Retinal pigment epithelial cell (primary cell): ENCODE results near the gene RAPGEF4.

Experiments
- DNase-seq: peaks from one replicate; pipeline ENCODE4 v3.0.0-alpha.2; 2010; ENCODE audit warnings: low read depth
- H3K4me3 ChIP-seq: 2 replicates; pipeline ENCODE4 v1.5.1; 2011; ENCODE audit warnings: mild to moderate bottlenecking, low read length, control low read depth, moderate library complexity
- TF ChIP-seq, protein P1 (sequence below): conservative IDR thresholded peaks from 2 replicates; pipeline ENCODE4 v1.5.1; 2011; ENCODE audit warnings: low read depth, low read length, control low read depth, inconsistent platforms

Gene RAPGEF4

DNA sequence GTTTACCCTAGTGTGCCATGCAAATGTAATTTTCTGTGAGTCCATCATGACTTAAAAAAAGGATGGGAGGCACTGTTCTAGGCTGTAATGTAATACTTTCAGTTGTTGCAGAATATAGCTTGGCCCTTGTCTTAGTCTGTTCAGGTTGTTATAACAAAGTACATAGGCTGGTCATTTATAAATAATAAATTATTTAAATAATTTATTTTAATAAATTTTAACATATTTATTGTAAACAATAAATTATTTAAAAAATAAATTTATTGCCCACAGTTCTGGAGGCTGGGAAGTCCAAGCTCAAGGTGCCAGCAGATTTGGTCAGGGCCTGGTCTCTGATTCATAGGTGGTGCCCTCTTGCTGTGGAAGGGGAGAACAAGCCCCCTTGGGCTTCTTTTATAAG lies 35.2 kb downstream of the RAPGEF4 start:
- DNase-seq: no peak
- TF ChIP-seq, protein P1, sequence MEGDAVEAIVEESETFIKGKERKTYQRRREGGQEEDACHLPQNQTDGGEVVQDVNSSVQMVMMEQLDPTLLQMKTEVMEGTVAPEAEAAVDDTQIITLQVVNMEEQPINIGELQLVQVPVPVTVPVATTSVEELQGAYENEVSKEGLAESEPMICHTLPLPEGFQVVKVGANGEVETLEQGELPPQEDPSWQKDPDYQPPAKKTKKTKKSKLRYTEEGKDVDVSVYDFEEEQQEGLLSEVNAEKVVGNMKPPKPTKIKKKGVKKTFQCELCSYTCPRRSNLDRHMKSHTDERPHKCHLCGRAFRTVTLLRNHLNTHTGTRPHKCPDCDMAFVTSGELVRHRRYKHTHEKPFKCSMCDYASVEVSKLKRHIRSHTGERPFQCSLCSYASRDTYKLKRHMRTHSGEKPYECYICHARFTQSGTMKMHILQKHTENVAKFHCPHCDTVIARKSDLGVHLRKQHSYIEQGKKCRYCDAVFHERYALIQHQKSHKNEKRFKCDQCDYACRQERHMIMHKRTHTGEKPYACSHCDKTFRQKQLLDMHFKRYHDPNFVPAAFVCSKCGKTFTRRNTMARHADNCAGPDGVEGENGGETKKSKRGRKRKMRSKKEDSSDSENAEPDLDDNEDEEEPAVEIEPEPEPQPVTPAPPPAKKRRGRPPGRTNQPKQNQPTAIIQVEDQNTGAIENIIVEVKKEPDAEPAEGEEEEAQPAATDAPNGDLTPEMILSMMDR: no peak
- H3K4me3 ChIP-seq: no peak overlapping the region

DNA sequence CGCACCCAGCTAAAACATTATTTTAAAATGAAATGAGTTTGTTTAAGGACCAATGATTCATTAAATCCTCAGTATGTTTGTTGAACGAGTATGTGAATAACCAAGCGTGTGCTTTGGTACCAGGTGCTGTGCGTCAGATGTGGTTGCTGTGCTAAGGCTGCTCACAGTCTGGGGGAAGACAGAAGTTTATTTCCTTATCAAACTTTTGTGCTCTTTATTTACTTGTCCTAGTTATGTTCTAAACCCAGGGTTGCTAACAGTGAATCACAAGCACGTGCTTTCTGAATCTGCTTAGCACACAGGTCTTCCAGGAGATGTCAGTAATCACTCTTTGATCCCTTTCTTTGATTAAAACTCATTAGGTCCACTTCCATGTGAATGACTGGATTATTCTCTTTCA lies 37.0 kb downstream of the RAPGEF4 start:
- peak; percentile 97 for DNase-seq
- TF ChIP-seq, protein P1: no peak
- no peak overlapping the region for H3K4me3 ChIP-seq

DNA sequence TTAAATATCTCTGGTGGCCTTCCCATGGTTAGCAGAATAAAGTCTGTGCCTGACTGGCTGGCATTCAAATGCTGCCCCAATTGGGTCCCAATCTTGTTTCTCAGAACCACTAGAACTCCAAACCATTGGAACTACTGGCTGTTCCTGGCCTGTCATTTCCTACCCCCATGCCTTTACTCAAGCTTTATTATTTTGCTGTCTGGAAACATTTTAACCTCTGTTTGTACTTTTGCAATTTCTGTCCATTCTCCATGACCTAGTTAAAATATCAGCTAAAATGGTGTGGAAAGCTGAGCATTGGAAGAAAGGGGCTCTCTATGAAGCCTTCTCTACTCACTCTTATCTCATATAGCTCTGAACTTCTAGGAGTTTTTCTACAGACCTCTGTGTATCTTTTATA lies 38.7 kb downstream of the RAPGEF4 start:
- TF ChIP-seq, protein P1: no peak
- DNase-seq: no peak
- H3K4me3 ChIP-seq: no peak overlapping the region

DNA sequence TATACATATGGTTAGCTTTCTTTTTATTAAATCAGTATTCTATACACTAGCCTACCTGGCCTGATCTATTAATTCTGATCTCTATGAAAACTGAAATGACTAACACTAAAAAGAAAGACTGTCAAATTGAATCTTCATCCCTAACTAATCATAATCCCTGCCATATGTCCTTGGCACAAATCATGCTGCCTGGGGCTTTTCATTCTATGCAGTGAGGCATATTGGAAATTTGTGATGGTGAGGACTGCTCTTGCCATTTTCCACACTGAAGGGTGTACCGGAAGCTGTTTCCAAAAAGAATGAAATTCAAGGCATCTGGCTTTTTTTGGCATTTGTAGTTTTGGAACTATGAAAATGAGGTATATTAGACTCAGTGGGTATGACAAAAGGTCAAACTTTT lies 39.7 kb downstream of the RAPGEF4 start:
- H3K4me3 ChIP-seq: no peak overlapping the region
- no peak for DNase-seq
- TF ChIP-seq, protein P1: no peak

DNA sequence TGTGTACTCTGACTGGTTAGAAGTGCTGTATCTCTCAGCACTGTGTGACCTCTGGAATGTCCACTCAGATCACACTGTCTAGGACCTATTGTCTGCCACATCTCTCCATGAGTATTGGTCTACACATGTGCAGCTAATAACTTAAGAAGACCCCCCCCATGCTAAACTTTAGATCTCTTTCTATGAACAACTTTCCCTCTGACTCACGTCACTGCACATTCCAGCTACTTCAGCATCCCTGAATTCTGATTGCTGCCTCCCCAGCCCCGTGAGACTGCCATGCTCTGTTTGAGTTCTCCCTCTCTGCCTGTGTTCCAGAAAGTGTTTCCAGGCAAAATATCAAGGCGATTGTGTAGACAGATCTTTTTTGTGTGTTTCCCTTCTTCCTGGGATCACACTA lies 41.8 kb downstream of the RAPGEF4 start:
- TF ChIP-seq, protein P1: no peak
- no peak overlapping the region for H3K4me3 ChIP-seq
- DNase-seq: no peak

- peak; percentile 82 for DNase-seq
- H3K4me3 ChIP-seq: no peak overlapping the region
- TF ChIP-seq, protein P1: no peak
Observed at GRCh38 chr2:172782506-172783164, 47.0 kb downstream of the RAPGEF4 start.

GRCh38 chr2:172783165-172783898 lies 47.7 kb downstream of the RAPGEF4 start:
- no peak overlapping the region for H3K4me3 ChIP-seq
- TF ChIP-seq, protein P1: peak; percentile 35
- peak; percentile 72 for DNase-seq
